HG03064 (cell line): ENCODE data around the gene COG6.

Source experiments
- ATAC-seq: cut with Tn5 transposase; IDR thresholded peaks from one replicate; pipeline ENCODE4 v1.9.1; 2021; ENCODE audit warnings: low read depth; ENCODE audit not compliant: unreplicated experiment

Gene COG6

GRCh38 chr13:39655569-39656324 lies at the start of gene COG6:
Gene COG6 (plus strand): TSS chr13:39655662. CDS start chr13:39655727, 65 bp downstream.
- ATAC-seq = peak; percentile 93

- no peak for ATAC-seq
Observed at GRCh38 chr13:39605677-39606320, 49.7 kb upstream of the COG6 start.

- no peak for ATAC-seq
Observed at GRCh38 chr13:39607876-39608275, 47.6 kb upstream of the COG6 start.

- no peak for ATAC-seq
Observed at GRCh38 chr13:39612023-39612637, 43.3 kb upstream of the COG6 start.

GRCh38 chr13:39616087-39616694 lies 39.3 kb upstream of the COG6 start:
- no peak for ATAC-seq

GRCh38 chr13:39618561-39618960 lies 36.9 kb upstream of the COG6 start:
- ATAC-seq = no peak

GRCh38 chr13:39623466-39623865 lies 32.0 kb upstream of the COG6 start:
- ATAC-seq = no peak

- no peak for ATAC-seq
Observed at GRCh38 chr13:39631307-39631706, 24.2 kb upstream of the COG6 start.

- ATAC-seq = no peak
Observed at GRCh38 chr13:39632994-39633393, 22.5 kb upstream of the COG6 start.

GRCh38 chr13:39635564-39635963 lies 19.9 kb upstream of the COG6 start:
- ATAC-seq = no peak

- ATAC-seq = no peak
Observed at GRCh38 chr13:39637890-39638289, 17.6 kb upstream of the COG6 start.

- ATAC-seq = no peak
Observed at GRCh38 chr13:39641645-39642044, 13.8 kb upstream of the COG6 start.

GRCh38 chr13:39646122-39646521 lies 9.3 kb upstream of the COG6 start:
- no peak for ATAC-seq

- peak; percentile 5 for ATAC-seq
Observed at GRCh38 chr13:39655041-39655568, 357 bp upstream of the COG6 start.

GRCh38 chr13:39656325-39656677 lies 839 bp downstream of the COG6 start:
- peak; percentile 11 for ATAC-seq

- ATAC-seq = no peak
Observed at GRCh38 chr13:39663508-39663907, 8.0 kb downstream of the COG6 start.

GRCh38 chr13:39663958-39664357 lies 8.5 kb downstream of the COG6 start:
- ATAC-seq = no peak

- ATAC-seq = no peak
Observed at GRCh38 chr13:39665763-39666162, 10.3 kb downstream of the COG6 start.

- ATAC-seq = no peak
Observed at GRCh38 chr13:39670445-39670844, 15.0 kb downstream of the COG6 start.

GRCh38 chr13:39672378-39673132 lies 17.1 kb downstream of the COG6 start:
- ATAC-seq = no peak
